ENCODE measurements around the gene KDM4D. TPM values are rescaled to one million over a fixed set of nuclear protein-coding genes. Genes with fewer than 3 reads are reported as not detected.
"Not testable (repeated sequence)": the region's sequence is repeated elsewhere in the genome, so short reads cannot be mapped to it uniquely, and the experiment has no call there.

The KDM4D gene
- total RNA-seq, 1 experiment from 2014 or later: 1.1 TPM

DNA sequence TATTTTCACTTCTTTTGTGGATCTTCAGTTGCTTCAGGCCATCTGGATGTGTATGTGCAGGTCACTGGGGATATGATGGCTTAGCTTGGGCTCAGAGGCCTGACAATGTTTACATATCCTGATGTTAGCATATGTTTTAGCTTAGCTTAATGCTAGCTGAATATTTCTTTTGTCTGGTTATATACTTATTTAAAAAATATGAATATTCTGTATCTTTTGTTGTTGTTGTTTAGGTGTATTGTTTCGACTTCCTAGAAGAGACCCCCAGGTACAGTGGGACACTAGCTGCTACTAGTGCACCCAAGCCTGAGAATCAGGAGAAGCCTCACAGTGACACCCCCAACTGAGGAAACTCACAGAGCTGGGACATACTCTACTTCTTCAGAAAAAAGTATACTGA is 51.4 kb downstream of the KDM4D start, which contains the start of gene KDM4E:
Gene KDM4E (plus strand): TSS at position 301 of the 400 bp plus-strand sequence. CDS start 300 bp downstream, outside the sequence.
- POLR2A ChIA-PET: no interaction called here

DNA sequence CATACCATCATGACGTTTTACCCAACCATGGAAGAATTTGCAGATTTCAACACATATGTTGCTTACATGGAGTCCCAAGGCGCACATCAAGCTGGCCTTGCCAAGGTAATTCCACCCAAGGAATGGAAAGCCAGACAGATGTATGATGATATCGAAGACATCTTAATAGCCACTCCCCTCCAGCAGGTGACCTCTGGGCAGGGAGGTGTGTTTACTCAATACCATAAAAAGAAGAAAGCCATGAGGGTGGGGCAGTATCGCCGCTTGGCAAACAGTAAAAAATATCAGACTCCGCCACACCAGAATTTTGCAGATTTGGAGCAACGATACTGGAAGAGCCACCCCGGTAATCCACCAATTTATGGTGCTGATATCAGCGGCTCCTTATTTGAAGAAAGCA is 52.1 kb downstream of the KDM4D start:
- H3K4me3 Mint-ChIP-seq (ENCODE audit: unreplicated experiment); CTCF ChIA-PET; H3K9me3 Mint-ChIP-seq (ENCODE audit: unreplicated experiment); DNase-seq (ENCODE audit: unreplicated experiment); H3K27ac Mint-ChIP-seq (ENCODE audit: low read depth, unreplicated experiment); intact Hi-C loops (cut with micrococcal nuclease); H3K4me1 Mint-ChIP-seq (ENCODE audit: insufficient read depth, unreplicated experiment); POLR2A ChIA-PET; H3K27me3 Mint-ChIP-seq (ENCODE audit: insufficient read depth, unreplicated experiment); BruUV-seq (replicated peaks); H3K36me3 Mint-ChIP-seq (ENCODE audit: insufficient read depth, unreplicated experiment): not testable (repeated sequence)

More for the DNA sequence above, 51.4 kb downstream of the KDM4D start, which contains the start of gene KDM4E:
- Mint-ChIP-seq H3K27me3 (ENCODE audit: insufficient read depth, unreplicated experiment) (no peaks in the 10 kb centered on the region), H3K27ac (ENCODE audit: low read depth, unreplicated experiment) (no peak within 1 kb of the TSS), H3K36me3 (ENCODE audit: insufficient read depth, unreplicated experiment) (no peaks in the 10 kb centered on the region), H3K4me1 (ENCODE audit: insufficient read depth, unreplicated experiment) (no peaks in the 10 kb centered on the region), H3K4me3 (ENCODE audit: unreplicated experiment) (no peak within 1 kb of the TSS), H3K9me3 (ENCODE audit: unreplicated experiment) (no peaks in the 10 kb centered on the region)
- CTCF ChIA-PET: no interaction called here
- TF ChIP-seq, protein P1, sequence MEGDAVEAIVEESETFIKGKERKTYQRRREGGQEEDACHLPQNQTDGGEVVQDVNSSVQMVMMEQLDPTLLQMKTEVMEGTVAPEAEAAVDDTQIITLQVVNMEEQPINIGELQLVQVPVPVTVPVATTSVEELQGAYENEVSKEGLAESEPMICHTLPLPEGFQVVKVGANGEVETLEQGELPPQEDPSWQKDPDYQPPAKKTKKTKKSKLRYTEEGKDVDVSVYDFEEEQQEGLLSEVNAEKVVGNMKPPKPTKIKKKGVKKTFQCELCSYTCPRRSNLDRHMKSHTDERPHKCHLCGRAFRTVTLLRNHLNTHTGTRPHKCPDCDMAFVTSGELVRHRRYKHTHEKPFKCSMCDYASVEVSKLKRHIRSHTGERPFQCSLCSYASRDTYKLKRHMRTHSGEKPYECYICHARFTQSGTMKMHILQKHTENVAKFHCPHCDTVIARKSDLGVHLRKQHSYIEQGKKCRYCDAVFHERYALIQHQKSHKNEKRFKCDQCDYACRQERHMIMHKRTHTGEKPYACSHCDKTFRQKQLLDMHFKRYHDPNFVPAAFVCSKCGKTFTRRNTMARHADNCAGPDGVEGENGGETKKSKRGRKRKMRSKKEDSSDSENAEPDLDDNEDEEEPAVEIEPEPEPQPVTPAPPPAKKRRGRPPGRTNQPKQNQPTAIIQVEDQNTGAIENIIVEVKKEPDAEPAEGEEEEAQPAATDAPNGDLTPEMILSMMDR (IDR thresholded peaks at IDR 0.05; ENCODE audit: unreplicated experiment): no peak
- intact Hi-C loops (cut with micrococcal nuclease): no loop called here
- BruUV-seq (replicated peaks): no TSS peak
- no peak for DNase-seq (ENCODE audit: unreplicated experiment)

DNA sequence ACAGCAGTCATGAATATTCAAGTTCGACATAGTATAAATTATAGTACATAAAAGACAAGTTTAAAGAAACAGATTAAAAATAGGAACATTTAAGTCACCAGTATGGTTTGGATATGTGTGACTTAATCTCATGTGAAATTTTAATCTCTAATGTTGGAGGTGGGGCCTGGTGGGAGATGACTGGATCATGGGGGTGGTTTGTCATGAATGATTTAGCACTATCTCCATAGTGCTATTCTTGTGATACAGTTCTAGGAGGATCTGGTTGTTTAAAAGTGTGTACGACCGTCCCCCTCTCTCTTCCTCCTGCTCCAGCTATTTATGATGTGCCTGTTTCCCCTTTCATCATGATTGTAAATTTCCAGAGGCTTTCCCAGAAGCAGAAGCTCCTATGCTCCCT is 54.8 kb downstream of the KDM4D start:
- CTCF ChIA-PET: interaction anchor here (0.7 kb wide), 1 partner anchor 114 kb away, joined by 5 read pairs; no protein-coding TSS in a partner anchor
- no TSS peak for BruUV-seq (replicated peaks)
- intact Hi-C loops (cut with micrococcal nuclease): no loop called here

DNA sequence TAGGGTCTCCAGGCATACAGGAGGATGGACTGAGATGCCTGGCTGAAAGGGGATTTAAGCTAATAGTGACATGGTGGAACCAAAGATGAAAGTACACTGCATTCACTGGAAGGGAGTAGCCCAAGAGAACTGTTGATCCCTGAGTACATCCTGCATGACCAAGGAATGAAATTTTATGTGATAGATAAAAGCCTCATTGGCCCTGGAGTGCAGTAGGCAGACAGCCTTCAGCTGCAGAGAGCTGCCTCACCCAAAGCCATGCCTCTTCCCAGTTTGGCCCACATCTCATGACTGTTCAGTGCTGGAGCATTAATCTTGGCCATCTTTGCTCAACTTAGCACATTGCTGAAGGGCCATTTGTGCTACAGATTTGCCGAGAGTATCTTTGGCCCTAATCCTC is 59.5 kb downstream of the KDM4D start:
- Mint-ChIP-seq H3K27ac (ENCODE audit: low read depth, unreplicated experiment) (no peak overlapping the region), H3K36me3 (ENCODE audit: insufficient read depth, unreplicated experiment) (no peaks in the 10 kb centered on the region), H3K9me3 (ENCODE audit: unreplicated experiment) (peaks cover 3% of the 10 kb centered on the region), H3K4me1 (ENCODE audit: insufficient read depth, unreplicated experiment) (peaks cover 9% of the 10 kb centered on the region), H3K4me3 (ENCODE audit: unreplicated experiment) (no peak overlapping the region), H3K27me3 (ENCODE audit: insufficient read depth, unreplicated experiment) (no peaks in the 10 kb centered on the region)
- BruUV-seq (replicated peaks): no TSS peak
- no peak for DNase-seq (ENCODE audit: unreplicated experiment)
- TF ChIP-seq, protein P1 (IDR thresholded peaks at IDR 0.05; ENCODE audit: unreplicated experiment): no peak
- intact Hi-C loops (cut with micrococcal nuclease): no loop called here
- POLR2A ChIA-PET: interaction anchor here (0.6 to 1.2 kb wide), 5 partner anchors 34 to 1238 kb away, joined by 3 to 6 read pairs (median 4); partner anchors contain the start of genes CWC15, KDM4D and SRSF8
- CTCF ChIA-PET: interaction anchor here (0.6 to 1.3 kb wide), 2 partner anchors 8 to 757 kb away, joined by 3 to 4 read pairs; partner anchors contain the start of gene CEP57

More for the DNA sequence above, 54.8 kb downstream of the KDM4D start:
- no peaks in the 10 kb centered on the region for H3K27me3 Mint-ChIP-seq (ENCODE audit: insufficient read depth, unreplicated experiment)
- POLR2A ChIA-PET: interaction anchor here (0.7 kb wide), 1 partner anchor 718 kb away, joined by 4 read pairs; no protein-coding TSS in a partner anchor
- no peak overlapping the region for H3K27ac Mint-ChIP-seq (ENCODE audit: low read depth, unreplicated experiment)
- TF ChIP-seq, protein P1 (IDR thresholded peaks at IDR 0.05; ENCODE audit: unreplicated experiment): no peak
- no peaks in the 10 kb centered on the region for H3K9me3 Mint-ChIP-seq (ENCODE audit: unreplicated experiment)
- no peaks in the 10 kb centered on the region for H3K36me3 Mint-ChIP-seq (ENCODE audit: insufficient read depth, unreplicated experiment)
- DNase-seq (ENCODE audit: unreplicated experiment): no peak
- no peak overlapping the region for H3K4me3 Mint-ChIP-seq (ENCODE audit: unreplicated experiment)
- no peaks in the 10 kb centered on the region for H3K4me1 Mint-ChIP-seq (ENCODE audit: insufficient read depth, unreplicated experiment)
